HCT116 (cell line): ENCODE results near the gene NSF. TPM values are rescaled to one million over a fixed set of nuclear protein-coding genes. Genes with fewer than 3 reads are reported as not detected.

Experiments
- ATAC-seq: fragments of 200-7000 bp; cut with Tn5 transposase; 2 replicates; pipeline ENCODE4 v1.9.1; 2020; ENCODE audit warnings: mild to moderate bottlenecking, moderate library complexity
- BruUV-seq: library from RNA; stranded (reverse); fragments of 400-500 nt; replicated peaks from 2 replicates; lab custom pipeline; 2021; lab: Mats Ljungman, UMichigan
- CTCF ChIA-PET: fragments of 300-600 bp; sonication (Branson Sonifier 250); formaldehyde crosslinking; loops from one replicate; lab custom pipeline; 2021; ENCODE audit warnings: antibody characterized with exemption; lab: Charles Lee
- POLR2A ChIA-PET: fragments of 300-600, 350-600 bp; sonication (Branson Sonifier 250); formaldehyde crosslinking; loops from one replicate; lab custom pipeline; 2021; ENCODE audit warnings: antibody characterized with exemption; lab: Charles Lee
- RAD21 ChIA-PET, 2 experiments: fragments of 300-600 bp; sonication (Branson Sonifier 250); formaldehyde crosslinking; loops; one replicate each; lab custom pipeline; 2023; ENCODE audit warnings: low total read pairs in 2 of 2; ENCODE audit not compliant: uncharacterized antibody in 2 of 2, unreplicated experiment in 2 of 2, low non-redundant PET in 1 of 2; lab: Charles Lee
- DNase-seq: peaks from one replicate; pipeline ENCODE4 v3.0.0-alpha.2; 2010; ENCODE audit warnings: low read depth, low spot score
- H2AFZ ChIP-seq: fragments of 200-600 bp; shearing (Covaris generic), sonication (generic); 2 replicates; pipeline ENCODE4 v1.6.1; 2017; ENCODE audit warnings: low read depth, mixed run types, mixed read lengths, antibody characterized with exemption, low read length; ENCODE audit not compliant: poor library complexity, severe bottlenecking
- H3K27ac ChIP-seq: 2 replicates; pipeline ENCODE4 v1.5.1; 2012; ENCODE audit warnings: low read depth, low read length
- H3K27me3 ChIP-seq: fragments of 200-600 bp; sonication (generic); 2 replicates; pipeline ENCODE4 v1.6.1; 2016; ENCODE audit warnings: mixed run types, low read length, mixed read lengths; ENCODE audit not compliant: insufficient read depth
- H3K36me3 ChIP-seq, 2 experiments: fragments of 200-500 bp in 1 of 2; fragments of 200-600 bp in 1 of 2; sonication (Bioruptor generic) in 1 of 2; sonication (generic) in 1 of 2; 2 replicates each; pipeline versions ENCODE4 v1.5.1 to v1.6.1; 2014 to 2016; ENCODE audit warnings: low read length in 2 of 2, inconsistent platforms in 1 of 2, mixed read lengths in 1 of 2, mixed run types in 1 of 2; ENCODE audit not compliant: insufficient read depth in 2 of 2, control insufficient read depth in 1 of 2
- H3K4me1 ChIP-seq, 2 experiments: fragments of 200-600 bp in 1 of 2; sonication (generic) in 1 of 2; 2 replicates each; pipeline versions ENCODE4 v1.5.1 to v1.6.1; 2012 to 2017; ENCODE audit warnings: low read length in 2 of 2, inconsistent platforms in 1 of 2, mild to moderate bottlenecking in 1 of 2, mixed read lengths in 1 of 2, mixed run types in 1 of 2, moderate library complexity in 1 of 2; ENCODE audit not compliant: insufficient read depth in 2 of 2, control insufficient read depth in 1 of 2
- H3K4me2 ChIP-seq: fragments of 200-600 bp; sonication (generic); 2 replicates; pipeline ENCODE4 v1.6.1; 2017; ENCODE audit warnings: mixed run types, low read length, mixed read lengths
- H3K4me3 ChIP-seq, 2 experiments: fragments of 200-600 bp in 1 of 2; sonication (generic) in 1 of 2; replicated peaks in 1 of 2; 2 replicates each; pipeline ENCODE4 v1.5.1; 2011 to 2016; ENCODE audit warnings: low read length in 2 of 2, control low read depth in 1 of 2, low read depth in 1 of 2, mild to moderate bottlenecking in 1 of 2, mixed read lengths in 1 of 2, mixed run types in 1 of 2
- H3K79me2 ChIP-seq: fragments of 200-600 bp; sonication (generic); 2 replicates; pipeline ENCODE4 v1.6.1; 2017; ENCODE audit warnings: mild to moderate bottlenecking, mixed run types, low read length, moderate library complexity, mixed read lengths; ENCODE audit not compliant: insufficient read depth
- H3K9ac ChIP-seq: fragments of 200-600 bp; sonication (generic); 2 replicates; pipeline ENCODE4 v1.6.1; 2016; ENCODE audit warnings: low read length, mixed read lengths
- H3K9me2 ChIP-seq: fragments of 200-600 bp; sonication (generic), shearing (Covaris generic); 2 replicates; pipeline ENCODE4 v1.6.1; 2017; ENCODE audit warnings: mixed run types, mild to moderate bottlenecking, moderate library complexity; ENCODE audit not compliant: insufficient read depth
- H3K9me3 ChIP-seq, 2 experiments: fragments of 200-500 bp in 1 of 2; fragments of 200-600 bp in 1 of 2; sonication (Bioruptor generic) in 1 of 2; sonication (generic) in 1 of 2; 2 replicates each; pipeline ENCODE4 v1.6.1; 2014 to 2017; ENCODE audit warnings: low read length in 2 of 2, mixed read lengths in 2 of 2, inconsistent platforms in 1 of 2, low read depth in 1 of 2, mild to moderate bottlenecking in 1 of 2, mixed run types in 1 of 2, moderate library complexity in 1 of 2; ENCODE audit not compliant: control insufficient read depth in 1 of 2, insufficient read depth in 1 of 2
- H4K20me1 ChIP-seq: fragments of 200-600 bp; sonication (generic), shearing (Covaris generic); 2 replicates; pipeline ENCODE4 v1.6.1; 2017; ENCODE audit warnings: mixed run types, mild to moderate bottlenecking, moderate library complexity; ENCODE audit not compliant: insufficient read depth
- ATF3 ChIP-seq: IDR thresholded peaks from 2 replicates; pipeline ENCODE4 v1.6.1; 2012
- CBX3 ChIP-seq: IDR thresholded peaks from 2 replicates; pipeline ENCODE4 v1.6.1; 2012; ENCODE audit warnings: low read depth
- CEBPB ChIP-seq: IDR thresholded peaks from 2 replicates; pipeline ENCODE4 v1.6.1; 2012; ENCODE audit warnings: low read depth
- EGR1 ChIP-seq: IDR thresholded peaks from 2 replicates; pipeline ENCODE4 v1.6.1; 2012; ENCODE audit warnings: low read depth
- ELF1 ChIP-seq: IDR thresholded peaks from 2 replicates; pipeline ENCODE4 v1.6.1; 2012; ENCODE audit warnings: low read depth, borderline replicate concordance
- EZH2phosphoT487 ChIP-seq: fragments of 200-600 bp; IDR thresholded peaks from 2 replicates; pipeline ENCODE4 v1.6.1; 2018; ENCODE audit warnings: antibody characterized with exemption, borderline replicate concordance
- FOSL1 ChIP-seq: IDR thresholded peaks from 2 replicates; pipeline ENCODE4 v1.6.1; 2012; ENCODE audit warnings: low read depth
- POLR2A ChIP-seq: IDR thresholded peaks from 2 replicates; pipeline ENCODE4 v1.7.0; 2011; ENCODE audit warnings: borderline replicate concordance; ENCODE audit not compliant: insufficient read depth, insufficient read length; ENCODE audit errors: extremely low read depth
- POLR2AphosphoS5 ChIP-seq: IDR thresholded peaks from 2 replicates; pipeline ENCODE4 v1.6.1; 2011; ENCODE audit warnings: mild to moderate bottlenecking, low read depth, low read length, moderate library complexity
- RAD21 ChIP-seq: IDR thresholded peaks from 2 replicates; pipeline ENCODE4 v1.6.1; 2012; ENCODE audit warnings: low read depth, mild to moderate bottlenecking
- REST ChIP-seq: IDR thresholded peaks from 2 replicates; pipeline ENCODE4 v1.6.1; 2012; ENCODE audit warnings: low read depth
- SIN3A ChIP-seq: IDR thresholded peaks from 2 replicates; pipeline ENCODE4 v1.6.1; 2012; ENCODE audit warnings: low read depth
- SRF ChIP-seq: IDR thresholded peaks from 2 replicates; pipeline ENCODE4 v1.6.1; 2012; ENCODE audit warnings: low read depth
- TCF7L2 ChIP-seq: IDR thresholded peaks from 2 replicates; pipeline ENCODE4 v1.7.0; 2011; ENCODE audit warnings: borderline replicate concordance, inconsistent platforms; ENCODE audit not compliant: insufficient read depth, insufficient read length; ENCODE audit errors: extremely low read depth
- YY1 ChIP-seq: IDR thresholded peaks from 2 replicates; pipeline ENCODE4 v1.6.1; 2011; ENCODE audit warnings: low read length, low read depth, moderate library complexity, mild to moderate bottlenecking; ENCODE audit not compliant: insufficient replicate concordance; ENCODE audit errors: extremely low read depth
- ZFX ChIP-seq: fragments of 450-650 bp; IDR thresholded peaks from 2 replicates; pipeline ENCODE4 v1.6.1; 2017
- ZNF274 ChIP-seq: fragments of 200-500 bp; sonication (Bioruptor generic); IDR thresholded peaks from 2 replicates; pipeline ENCODE4 v1.6.1; 2014; ENCODE audit warnings: mild to moderate bottlenecking, low read depth, low read length, inconsistent platforms
- intact Hi-C: fragments of 100-400 bp; cut with micrococcal nuclease; formaldehyde crosslinking; loops from 2 replicates; pipeline ENCODE4 v1.10.0; 2022
- total RNA-seq: library from RNA; stranded (reverse); gene quantifications from one replicate; pipeline ENCODE4 v1.2.1, GENCODE V29; 2021; ENCODE audit not compliant: unreplicated experiment
- TF ChIP-seq, protein P1 (sequence below): IDR thresholded peaks from 2 replicates; pipeline ENCODE4 v1.6.1; 2011; ENCODE audit warnings: mild to moderate bottlenecking, low read length, moderate library complexity; ENCODE audit not compliant: insufficient replicate concordance; ENCODE audit errors: extremely low read depth

The NSF gene
- total RNA-seq, 1 experiment from 2014 or later = 61.1 TPM

DNA sequence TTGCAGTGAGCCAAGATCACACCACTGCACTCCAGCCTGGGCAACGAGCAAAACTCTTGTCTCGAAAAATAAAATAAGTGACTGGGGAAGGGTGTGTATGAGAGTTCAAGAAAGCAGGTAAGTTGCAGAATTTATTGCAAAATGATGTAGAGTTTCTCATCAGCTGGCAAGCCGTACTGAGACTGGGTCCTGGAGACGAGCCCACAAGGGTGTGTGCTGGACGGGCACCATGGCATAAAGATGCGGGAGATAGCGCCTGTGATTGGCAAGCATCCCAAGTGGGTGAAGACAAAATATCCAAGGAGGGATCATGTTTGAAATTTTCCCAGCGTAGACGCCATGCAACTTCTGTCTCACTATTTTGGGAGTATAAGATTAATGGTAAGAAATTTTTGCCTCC is 168.7 kb downstream of the NSF start:
- peaks cover 17 to 32% of the 10 kb centered on the region in 2 experiments for H3K4me1 ChIP-seq
- H3K9me3 ChIP-seq = no peaks in the 10 kb centered on the region
- H3K36me3 ChIP-seq = peaks cover 0 to 5% of the 10 kb centered on the region in 2 experiments; a peak in 1 of 4 replicates
- ChIA-PET RAD21 (no interaction called here), CTCF (no interaction called here), POLR2A (no interaction called here)
- no peak overlapping the region for H3K4me3 ChIP-seq
- no peaks in the 10 kb centered on the region for H4K20me1 ChIP-seq
- intact Hi-C loops = no loop called here
- BruUV-seq = no TSS peak
- no peaks in the 10 kb centered on the region for H3K9me2 ChIP-seq
- no peak overlapping the region for H3K27ac ChIP-seq
- TF ChIP-seq SRF (no peak), CEBPB (no peak), ZNF274 (no peak), ELF1 (no peak), RAD21 (no peak), POLR2AphosphoS5 (no peak), ATF3 (no peak), YY1 (no peak), EGR1 (no peak), FOSL1 (no peak), CBX3 (no peak), POLR2A (no peak), SIN3A (no peak), TCF7L2 (no peak), EZH2phosphoT487 (no peak), REST (no peak), ZFX (no peak)
- TF ChIP-seq, protein P1, sequence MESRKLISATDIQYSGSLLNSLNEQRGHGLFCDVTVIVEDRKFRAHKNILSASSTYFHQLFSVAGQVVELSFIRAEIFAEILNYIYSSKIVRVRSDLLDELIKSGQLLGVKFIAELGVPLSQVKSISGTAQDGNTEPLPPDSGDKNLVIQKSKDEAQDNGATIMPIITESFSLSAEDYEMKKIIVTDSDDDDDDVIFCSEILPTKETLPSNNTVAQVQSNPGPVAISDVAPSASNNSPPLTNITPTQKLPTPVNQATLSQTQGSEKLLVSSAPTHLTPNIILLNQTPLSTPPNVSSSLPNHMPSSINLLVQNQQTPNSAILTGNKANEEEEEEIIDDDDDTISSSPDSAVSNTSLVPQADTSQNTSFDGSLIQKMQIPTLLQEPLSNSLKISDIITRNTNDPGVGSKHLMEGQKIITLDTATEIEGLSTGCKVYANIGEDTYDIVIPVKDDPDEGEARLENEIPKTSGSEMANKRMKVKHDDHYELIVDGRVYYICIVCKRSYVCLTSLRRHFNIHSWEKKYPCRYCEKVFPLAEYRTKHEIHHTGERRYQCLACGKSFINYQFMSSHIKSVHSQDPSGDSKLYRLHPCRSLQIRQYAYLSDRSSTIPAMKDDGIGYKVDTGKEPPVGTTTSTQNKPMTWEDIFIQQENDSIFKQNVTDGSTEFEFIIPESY = no peak
- no peaks in the 10 kb centered on the region for H3K79me2 ChIP-seq
- no peak overlapping the region for H3K4me2 ChIP-seq
- no peak for ATAC-seq
- H3K27me3 ChIP-seq = no peaks in the 10 kb centered on the region
- DNase-seq = no peak
- no peak overlapping the region for H3K9ac ChIP-seq
- H2AFZ ChIP-seq = no peak overlapping the region
